Endothelial cell of umbilical vein (primary cell): ENCODE results near the gene SLF1. TPM values are rescaled to one million over a fixed set of nuclear protein-coding genes. Genes with fewer than 3 reads are reported as not detected.

Source experiments
- BruUV-seq: library from RNA; stranded (reverse); fragments of 400-500 nt; replicated peaks from 2 replicates; lab custom pipeline; 2021; lab: Mats Ljungman, UMichigan
- CTCF ChIA-PET: fragments of 300-600, 350-600 bp; sonication (Branson Sonifier 250); formaldehyde crosslinking; loops from one replicate; lab custom pipeline; 2021; ENCODE audit warnings: antibody characterized with exemption, inconsistent platforms; lab: Charles Lee
- POLR2A ChIA-PET: fragments of 300-600, 350-600 bp; sonication (Branson Sonifier 250); formaldehyde crosslinking; loops from one replicate; lab custom pipeline; 2021; ENCODE audit warnings: antibody characterized with exemption, inconsistent platforms; lab: Charles Lee
- DNase-seq: peaks from one replicate; pipeline ENCODE4 v3.0.0-alpha.2; 2011; ENCODE audit warnings: low read depth, low spot score
- FAIRE-seq: peaks from 2 replicates; lab custom pipeline; 2011; peaks lifted over from hg19 to GRCh38; lab: Jason Lieb, UNC
- H2AFZ ChIP-seq: 2 replicates; pipeline ENCODE4 v1.6.0; 2012; ENCODE audit warnings: low read depth, low read length, control low read depth, inconsistent platforms
- H3K27ac ChIP-seq: 2 replicates; pipeline ENCODE4 v1.5.1; 2011; ENCODE audit warnings: low read depth, mild to moderate bottlenecking, control low read depth, low read length, moderate library complexity; ENCODE audit not compliant: insufficient read depth
- H3K27me3 ChIP-seq, 2 experiments: 2 replicates each; pipeline versions ENCODE4 v1.6.0 to v1.6.1; 2011; ENCODE audit warnings: low read length in 2 of 2, mixed read lengths in 1 of 2; ENCODE audit not compliant: control insufficient read depth in 2 of 2, insufficient read depth in 2 of 2
- H3K36me3 ChIP-seq, 2 experiments: 2 replicates in 1 of 2; 3 replicates in 1 of 2; pipeline ENCODE4 v1.5.1; 2011; ENCODE audit warnings: low read length in 2 of 2, mild to moderate bottlenecking in 1 of 2, moderate library complexity in 1 of 2; ENCODE audit not compliant: control insufficient read depth in 2 of 2, insufficient read depth in 2 of 2; ENCODE audit errors: extremely low read depth in 1 of 2
- H3K4me1 ChIP-seq: 3 replicates; pipeline ENCODE4 v1.5.1; 2011; ENCODE audit warnings: mild to moderate bottlenecking, low read length; ENCODE audit not compliant: control insufficient read depth, insufficient read depth; ENCODE audit errors: extremely low read depth
- H3K4me2 ChIP-seq: 2 replicates; pipeline ENCODE4 v1.6.1; 2011; ENCODE audit warnings: low read length, control low read depth, mixed read lengths; ENCODE audit not compliant: insufficient read depth
- H3K4me3 ChIP-seq, 3 experiments: fragments of 200-600 bp in 1 of 3; sonication (generic), shearing (Covaris generic) in 1 of 3; replicated peaks in 1 of 3; 2 replicates each; pipeline ENCODE4 v1.5.1; 2011 to 2016; ENCODE audit warnings: control low read depth in 3 of 3, low read length in 3 of 3, mild to moderate bottlenecking in 2 of 3, inconsistent platforms in 1 of 3, low read depth in 1 of 3, moderate library complexity in 1 of 3; ENCODE audit not compliant: insufficient read depth in 1 of 3
- H3K79me2 ChIP-seq: 2 replicates; pipeline ENCODE4 v1.6.0; 2012; ENCODE audit warnings: low read length, inconsistent platforms; ENCODE audit not compliant: control insufficient read depth, insufficient read depth
- H3K9ac ChIP-seq: replicated peaks from 2 replicates; pipeline ENCODE3; 2011; ENCODE audit warnings: low read length, control low read depth; ENCODE audit not compliant: insufficient read depth; ENCODE audit errors: extremely low read depth
- H3K9me1 ChIP-seq: replicated peaks from 3 replicates; pipeline ENCODE4 v1.6.0; 2011; ENCODE audit warnings: mild to moderate bottlenecking, low read length; ENCODE audit not compliant: control insufficient read depth, insufficient read depth; ENCODE audit errors: extremely low read depth
- H3K9me3 ChIP-seq: replicated peaks from 2 replicates; pipeline ENCODE4 v1.5.1; 2012; ENCODE audit warnings: low read length, inconsistent platforms; ENCODE audit not compliant: control insufficient read depth, insufficient read depth
- H4K20me1 ChIP-seq: replicated peaks from 2 replicates; pipeline ENCODE3; 2011; ENCODE audit warnings: mild to moderate bottlenecking, low read length; ENCODE audit not compliant: control insufficient read depth, insufficient read depth; ENCODE audit errors: extremely low read depth
- EZH2 ChIP-seq: IDR thresholded peaks from 2 replicates; pipeline ENCODE4 v1.6.1; 2012; ENCODE audit warnings: borderline replicate concordance, low read depth, mild to moderate bottlenecking, moderate library complexity, low read length, inconsistent platforms; ENCODE audit not compliant: severe bottlenecking
- FOS ChIP-seq: IDR thresholded peaks from 2 replicates; pipeline ENCODE4 v1.6.1; 2011; ENCODE audit warnings: mild to moderate bottlenecking, low read length, moderate library complexity, borderline replicate concordance; ENCODE audit not compliant: insufficient read depth
- GATA2 ChIP-seq: IDR thresholded peaks from 2 replicates; pipeline ENCODE4 v1.7.0; 2011; ENCODE audit warnings: low read depth, mild to moderate bottlenecking, moderate library complexity, mixed read lengths, low read length; ENCODE audit not compliant: insufficient read length, insufficient read depth
- JUN ChIP-seq: IDR thresholded peaks from 2 replicates; pipeline ENCODE4 v1.6.1; 2011; ENCODE audit warnings: borderline replicate concordance, low read depth; ENCODE audit not compliant: insufficient read length, insufficient read depth
- MYC ChIP-seq: IDR thresholded peaks from one replicate; pipeline ENCODE4 v1.6.1; 2011; ENCODE audit warnings: mild to moderate bottlenecking, low read depth, low read length
- POLR2A ChIP-seq: IDR thresholded peaks from 2 replicates; pipeline ENCODE4 v1.6.1; 2012; ENCODE audit warnings: low read depth, mild to moderate bottlenecking, control low read depth, low read length
- POLR2AphosphoS5 ChIP-seq: IDR thresholded peaks from 2 replicates; pipeline ENCODE4 v1.6.1; 2012; ENCODE audit warnings: low read depth, mild to moderate bottlenecking, control low read depth, low read length, moderate library complexity; ENCODE audit not compliant: insufficient read depth
- dilution Hi-C: fragments of 300-500 bp; cut with MboI; formaldehyde crosslinking; loops from one replicate; pipeline ENCODE4 v1.15.0; 2019; ENCODE audit warnings: low sequenced_read_pairs; ENCODE audit not compliant: extremely low pct_ligation_motif_present
- intact Hi-C: fragments of 100-400 bp; cut with micrococcal nuclease; formaldehyde crosslinking; loops from one replicate; pipeline ENCODE4 v1.10.0; 2022
- polyA plus RNA-seq, 4 experiments: library from polyadenylated mRNA; depleted of rRNA in 3 of 4; stranded (reverse) in 3 of 4; unstranded in 1 of 4; fragments of >200 nt; gene quantifications; 2 replicates each; pipeline versions ENCODE4 v1.2.1 to v1.2.3, GENCODE V29; 2011 to 2012; ENCODE audit warnings: missing spikeins in 1 of 4
- total RNA-seq: library from RNA; stranded (reverse); gene quantifications from 2 replicates; pipeline ENCODE4 v1.2.3, GENCODE V29; 2021
- TF ChIP-seq, protein P1 (sequence below): IDR thresholded peaks from 2 replicates; pipeline ENCODE4 v1.6.1; 2011; ENCODE audit not compliant: insufficient read depth, insufficient read length
- TF ChIP-seq, protein P2 (sequence below), 2 donors: IDR thresholded peaks; 1 replicate in 1 of 2; 2 replicates in 1 of 2; pipeline ENCODE4 v1.5.1; 2011; ENCODE audit warnings: low read length in 2 of 2, mild to moderate bottlenecking in 2 of 2, moderate library complexity in 2 of 2, control low read depth in 1 of 2, inconsistent platforms in 1 of 2, low read depth in 1 of 2; ENCODE audit not compliant: insufficient read depth in 1 of 2; ENCODE audit errors: extremely low read depth in 1 of 2

Gene SLF1
- total and polyA plus RNA-seq, 2 donors (not counting 3 experiments of a cell fraction or from before 2014, with no cell fraction given), result 1.4 to 8.5 TPM

DNA sequence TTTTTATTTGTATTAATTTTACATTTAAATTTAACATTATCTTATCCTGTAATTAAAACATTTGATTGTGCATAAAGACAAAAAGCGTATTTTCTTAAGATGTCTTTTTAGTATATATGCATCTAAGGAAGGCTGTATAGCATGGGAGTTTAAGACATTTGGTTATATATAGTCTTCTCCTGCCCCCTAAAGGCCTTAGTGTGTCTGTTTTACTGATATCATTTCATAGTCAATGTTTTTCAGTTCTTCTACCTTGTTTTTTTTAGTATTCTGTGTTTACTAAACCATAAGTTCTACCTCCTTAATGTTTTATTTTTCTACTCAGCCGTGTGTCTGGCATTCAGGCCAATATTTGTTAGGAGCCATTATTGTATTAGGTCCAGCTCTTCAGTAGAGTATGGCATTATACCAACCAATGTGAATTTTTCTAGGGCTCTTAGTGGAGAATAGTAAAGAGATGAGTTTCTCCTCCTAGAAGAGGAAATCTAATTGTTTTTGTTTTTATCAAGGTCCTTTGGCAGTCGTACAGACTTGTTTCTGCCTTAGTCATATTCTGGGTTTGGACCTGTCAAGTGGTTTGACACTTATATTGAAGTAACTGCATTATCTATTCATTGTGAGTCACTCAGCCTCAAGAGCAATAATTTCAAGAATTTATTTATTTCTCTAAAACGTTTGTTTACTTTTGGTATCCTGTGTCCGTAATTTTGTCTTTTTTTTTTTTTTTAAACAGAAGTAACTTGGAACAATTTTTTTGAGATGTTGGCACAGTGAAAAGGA, 74.8 kb downstream of the SLF1 start:
- no peaks in the 10 kb centered on the region for H3K36me3 ChIP-seq
- H3K4me2 ChIP-seq, result peak overlapping the region; percentile 70
- intact Hi-C loops (loop anchor here (1.0 to 5.0 kb wide), 3 partner anchors 74 to 581 kb away; a partner anchor contains a TSS), dilution Hi-C loops (no loop called here)
- no peaks in the 10 kb centered on the region for H3K9me3 ChIP-seq
- DNase-seq (peak; percentile 65), FAIRE-seq (peak; percentile 61)
- TF ChIP-seq FOS (peak; percentile 75), EZH2 (no peak), MYC (no peak), POLR2AphosphoS5 (peak; percentile 15), POLR2A (peak; percentile 30), JUN (no peak), GATA2 (no peak)
- TF ChIP-seq, protein P1, sequence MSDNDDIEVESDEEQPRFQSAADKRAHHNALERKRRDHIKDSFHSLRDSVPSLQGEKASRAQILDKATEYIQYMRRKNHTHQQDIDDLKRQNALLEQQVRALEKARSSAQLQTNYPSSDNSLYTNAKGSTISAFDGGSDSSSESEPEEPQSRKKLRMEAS, result no peak
- TF ChIP-seq, protein P2, sequence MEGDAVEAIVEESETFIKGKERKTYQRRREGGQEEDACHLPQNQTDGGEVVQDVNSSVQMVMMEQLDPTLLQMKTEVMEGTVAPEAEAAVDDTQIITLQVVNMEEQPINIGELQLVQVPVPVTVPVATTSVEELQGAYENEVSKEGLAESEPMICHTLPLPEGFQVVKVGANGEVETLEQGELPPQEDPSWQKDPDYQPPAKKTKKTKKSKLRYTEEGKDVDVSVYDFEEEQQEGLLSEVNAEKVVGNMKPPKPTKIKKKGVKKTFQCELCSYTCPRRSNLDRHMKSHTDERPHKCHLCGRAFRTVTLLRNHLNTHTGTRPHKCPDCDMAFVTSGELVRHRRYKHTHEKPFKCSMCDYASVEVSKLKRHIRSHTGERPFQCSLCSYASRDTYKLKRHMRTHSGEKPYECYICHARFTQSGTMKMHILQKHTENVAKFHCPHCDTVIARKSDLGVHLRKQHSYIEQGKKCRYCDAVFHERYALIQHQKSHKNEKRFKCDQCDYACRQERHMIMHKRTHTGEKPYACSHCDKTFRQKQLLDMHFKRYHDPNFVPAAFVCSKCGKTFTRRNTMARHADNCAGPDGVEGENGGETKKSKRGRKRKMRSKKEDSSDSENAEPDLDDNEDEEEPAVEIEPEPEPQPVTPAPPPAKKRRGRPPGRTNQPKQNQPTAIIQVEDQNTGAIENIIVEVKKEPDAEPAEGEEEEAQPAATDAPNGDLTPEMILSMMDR (IDR thresholded peaks at IDR 0.05; ENCODE audit: extremely low read depth in 1 of 2, insufficient read depth in 1 of 2, low read depth in 1 of 2, low read length in 2 of 2), result peak; percentile 13 to 19
- no peak overlapping the region for H2AFZ ChIP-seq
- ChIA-PET CTCF (interaction anchor here (0.6 to 1.8 kb wide), 22 partner anchors 15 to 1784 kb away, joined by 3 to 30 read pairs (median 4); partner anchors contain the start of genes KIAA0825, NR2F1 and SLF1), POLR2A (no interaction called here)
- peak overlapping the region; percentile 16 for H3K9ac ChIP-seq
- H3K27me3 ChIP-seq, result no peaks in the 10 kb centered on the region
- H3K9me1 ChIP-seq, result no peaks in the 10 kb centered on the region
- H4K20me1 ChIP-seq, result no peaks in the 10 kb centered on the region
- no peaks in the 10 kb centered on the region for H3K79me2 ChIP-seq
- no TSS peak for BruUV-seq
- peak overlapping the region; percentile 29 for H3K27ac ChIP-seq
- H3K4me3 ChIP-seq, result no peak overlapping the region
- peaks cover 15% of the 10 kb centered on the region for H3K4me1 ChIP-seq
